OCI-LY1 (cell line): ENCODE measurements around the gene PXN.
"Not testable (repeated sequence)": the region's sequence is repeated elsewhere in the genome, so short reads cannot be mapped to it uniquely, and the experiment has no call there.

Experiments used
- H2AFZ ChIP-seq: fragments of 200-600 bp; sonication (generic), shearing (Covaris generic); 2 replicates; pipeline ENCODE4 v1.6.0; 2014; ENCODE audit warnings: antibody characterized with exemption, mild to moderate bottlenecking, low read length
- H3F3A ChIP-seq: fragments of 200-600 bp; sonication (generic), shearing (Covaris generic); 2 replicates; pipeline ENCODE4 v1.6.0; 2014; ENCODE audit warnings: mild to moderate bottlenecking, antibody characterized with exemption, low read length, moderate library complexity; ENCODE audit not compliant: insufficient read depth
- H3K27ac ChIP-seq: fragments of 200-600 bp; sonication (generic); 2 replicates; pipeline ENCODE4 v1.5.1; 2014; ENCODE audit warnings: low read length, mixed run types, mild to moderate bottlenecking, low read depth; ENCODE audit not compliant: poor library complexity, severe bottlenecking
- H3K27me3 ChIP-seq: fragments of 200-600 bp; sonication (generic); 2 replicates; pipeline ENCODE4 v1.6.0; 2014; ENCODE audit warnings: antibody characterized with exemption, mild to moderate bottlenecking, low read length, moderate library complexity; ENCODE audit not compliant: insufficient read depth
- H3K36me3 ChIP-seq: fragments of 200-600 bp; sonication (generic); 2 replicates; pipeline ENCODE4 v1.6.1; 2014; ENCODE audit warnings: mild to moderate bottlenecking, antibody characterized with exemption, low read length, moderate library complexity, mixed read lengths; ENCODE audit not compliant: insufficient read depth
- H3K4me1 ChIP-seq: fragments of 200-600 bp; sonication (generic); 2 replicates; pipeline ENCODE4 v1.5.1; 2014; ENCODE audit warnings: mild to moderate bottlenecking, low read length, moderate library complexity; ENCODE audit not compliant: insufficient read depth, severe bottlenecking
- H3K4me2 ChIP-seq: fragments of 200-600 bp; sonication (generic), shearing (Covaris generic); 2 replicates; pipeline ENCODE4 v1.6.1; 2014; ENCODE audit warnings: low read length
- H3K4me3 ChIP-seq: fragments of 200-600 bp; sonication (generic); 2 replicates; pipeline ENCODE4 v1.5.1; 2014; ENCODE audit warnings: low read length, low read depth, mild to moderate bottlenecking, mixed read lengths; ENCODE audit not compliant: poor library complexity, severe bottlenecking
- H3K79me2 ChIP-seq: fragments of 200-600 bp; shearing (Covaris generic); 2 replicates; pipeline ENCODE4 v1.6.1; 2016; ENCODE audit warnings: mixed run types, low read length, mixed read lengths; ENCODE audit not compliant: insufficient read depth
- H3K9ac ChIP-seq: fragments of 200-600 bp; sonication (generic), shearing (Covaris generic); 2 replicates; pipeline ENCODE4 v1.6.1; 2014; ENCODE audit warnings: mild to moderate bottlenecking, low read length, mixed read lengths
- H3K9me2 ChIP-seq: fragments of 200-600 bp; sonication (generic), shearing (Covaris generic); 2 replicates; pipeline ENCODE4 v1.6.1; 2014; ENCODE audit warnings: low read depth, mild to moderate bottlenecking, low read length, mixed read lengths
- H3K9me3 ChIP-seq: fragments of 200-600 bp; shearing (Covaris generic); 2 replicates; pipeline ENCODE4 v1.6.1; 2014; ENCODE audit warnings: low read length, mixed read lengths
- H4K20me1 ChIP-seq: fragments of 200-600 bp; sonication (generic), shearing (Covaris generic); 2 replicates; pipeline ENCODE4 v1.6.0; 2016; ENCODE audit warnings: mild to moderate bottlenecking, low read length; ENCODE audit not compliant: insufficient read depth
- EZH2 ChIP-seq: fragments of 200-600 bp; sonication (generic), shearing (Covaris generic); IDR thresholded peaks from 2 replicates; pipeline ENCODE4 v1.8.0; 2017; ENCODE audit warnings: borderline replicate concordance, mixed run types, mild to moderate bottlenecking, antibody characterized with exemption, low read length, moderate library complexity, mixed read lengths
- TF ChIP-seq, protein P1 (sequence below): fragments of 200-600 bp; sonication (generic), shearing (Covaris generic); IDR thresholded peaks from 2 replicates; pipeline ENCODE4 v1.5.1; 2017; ENCODE audit warnings: mild to moderate bottlenecking, antibody characterized with exemption, low read length, moderate library complexity, mixed read lengths

Gene PXN

DNA sequence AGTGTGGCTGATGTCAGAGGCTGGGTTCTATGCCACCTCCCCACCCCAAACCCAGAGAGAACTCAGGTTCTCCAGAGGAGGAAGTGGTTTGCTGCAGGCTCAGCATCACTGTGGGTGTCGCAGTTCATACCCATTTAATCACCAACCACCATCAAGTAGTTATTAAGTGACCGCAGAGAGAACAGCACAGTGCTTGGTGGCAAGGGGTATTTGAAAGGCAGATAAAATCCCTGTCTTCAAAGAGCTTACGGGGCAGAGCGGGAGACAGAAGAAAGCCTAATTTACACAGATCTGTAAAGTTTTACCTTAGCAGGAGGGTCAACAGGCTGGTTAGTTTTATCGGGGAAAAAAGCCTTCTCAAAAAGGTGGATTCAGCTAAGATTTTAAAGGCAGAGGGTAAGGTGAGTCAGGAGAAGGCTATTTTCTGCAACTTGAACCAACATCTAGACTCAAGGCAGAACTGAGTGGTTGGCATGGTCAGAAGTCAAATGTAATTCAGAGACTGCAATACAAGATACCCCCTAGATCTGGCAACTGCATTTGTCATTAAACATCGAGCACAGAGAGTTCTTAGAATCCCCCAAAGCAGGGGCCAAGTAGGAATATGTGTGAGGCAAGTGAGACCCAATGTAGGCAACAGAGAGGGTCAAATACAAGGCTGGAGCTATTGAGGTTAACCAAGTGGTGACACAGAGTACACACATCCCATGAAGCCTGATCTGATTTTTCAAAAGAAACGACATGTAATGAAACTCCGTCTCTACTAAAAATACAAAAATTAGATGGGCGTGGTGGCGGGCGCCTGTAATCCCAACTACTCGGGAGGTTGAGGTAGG, 13.2 kb downstream of the PXN start:
- Histone ChIP-seq H3K9ac (no peak overlapping the region), H3K4me1 (no peaks in the 10 kb centered on the region), H3K4me3 (no peak overlapping the region), H3K27me3 (no peaks in the 10 kb centered on the region), H3K27ac (no peak overlapping the region), H3K9me3 (no peaks in the 10 kb centered on the region), H3K9me2 (no peaks in the 10 kb centered on the region), H3F3A (no peaks in the 10 kb centered on the region), H3K36me3 (no peaks in the 10 kb centered on the region), H3K4me2 (no peak overlapping the region), H3K79me2 (no peaks in the 10 kb centered on the region), H2AFZ (no peak overlapping the region), H4K20me1 (no peaks in the 10 kb centered on the region)
- TF ChIP-seq EZH2: no peak
- TF ChIP-seq, protein P1, sequence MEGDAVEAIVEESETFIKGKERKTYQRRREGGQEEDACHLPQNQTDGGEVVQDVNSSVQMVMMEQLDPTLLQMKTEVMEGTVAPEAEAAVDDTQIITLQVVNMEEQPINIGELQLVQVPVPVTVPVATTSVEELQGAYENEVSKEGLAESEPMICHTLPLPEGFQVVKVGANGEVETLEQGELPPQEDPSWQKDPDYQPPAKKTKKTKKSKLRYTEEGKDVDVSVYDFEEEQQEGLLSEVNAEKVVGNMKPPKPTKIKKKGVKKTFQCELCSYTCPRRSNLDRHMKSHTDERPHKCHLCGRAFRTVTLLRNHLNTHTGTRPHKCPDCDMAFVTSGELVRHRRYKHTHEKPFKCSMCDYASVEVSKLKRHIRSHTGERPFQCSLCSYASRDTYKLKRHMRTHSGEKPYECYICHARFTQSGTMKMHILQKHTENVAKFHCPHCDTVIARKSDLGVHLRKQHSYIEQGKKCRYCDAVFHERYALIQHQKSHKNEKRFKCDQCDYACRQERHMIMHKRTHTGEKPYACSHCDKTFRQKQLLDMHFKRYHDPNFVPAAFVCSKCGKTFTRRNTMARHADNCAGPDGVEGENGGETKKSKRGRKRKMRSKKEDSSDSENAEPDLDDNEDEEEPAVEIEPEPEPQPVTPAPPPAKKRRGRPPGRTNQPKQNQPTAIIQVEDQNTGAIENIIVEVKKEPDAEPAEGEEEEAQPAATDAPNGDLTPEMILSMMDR: no peak

DNA sequence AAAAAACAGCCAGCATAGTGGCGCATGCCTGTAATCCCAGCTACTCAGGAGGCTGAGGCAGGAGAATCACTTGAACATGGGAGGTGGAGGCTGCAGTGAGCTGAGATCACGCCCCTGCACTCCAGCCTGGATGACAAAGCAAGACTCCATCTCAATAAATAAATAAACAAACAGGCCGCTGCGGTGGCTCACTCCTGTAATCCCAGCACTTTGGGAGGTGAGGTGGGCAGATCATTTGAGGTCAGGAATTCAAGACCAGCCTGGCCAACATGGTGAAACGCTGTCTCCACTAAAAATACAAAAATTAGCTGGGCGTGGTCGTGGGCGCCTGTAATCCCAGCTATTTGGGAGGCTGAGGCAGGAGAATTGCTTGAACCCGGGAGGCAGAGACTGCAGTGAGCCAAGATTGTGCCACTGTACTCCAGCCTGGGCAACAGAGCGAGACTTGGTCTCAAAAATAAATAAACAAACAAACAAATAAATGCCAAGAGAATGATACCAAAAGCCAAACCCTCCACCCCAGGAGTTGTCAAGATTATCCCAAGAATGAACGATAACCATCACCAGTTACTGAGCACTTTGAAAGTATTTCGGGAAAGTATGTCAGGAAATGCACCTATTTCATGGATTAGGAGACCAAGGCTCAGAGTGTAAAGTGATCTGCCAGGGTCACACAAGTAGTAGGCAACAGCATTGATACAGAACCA, 14.0 kb downstream of the PXN start:
- H4K20me1 ChIP-seq, H3K4me3 ChIP-seq, H3K9ac ChIP-seq, H3K27me3 ChIP-seq, H3K79me2 ChIP-seq, H3K4me1 ChIP-seq, H3K9me2 ChIP-seq, H2AFZ ChIP-seq, H3K27ac ChIP-seq, H3K9me3 ChIP-seq, H3F3A ChIP-seq, H3K4me2 ChIP-seq, H3K36me3 ChIP-seq: not testable (repeated sequence)

DNA sequence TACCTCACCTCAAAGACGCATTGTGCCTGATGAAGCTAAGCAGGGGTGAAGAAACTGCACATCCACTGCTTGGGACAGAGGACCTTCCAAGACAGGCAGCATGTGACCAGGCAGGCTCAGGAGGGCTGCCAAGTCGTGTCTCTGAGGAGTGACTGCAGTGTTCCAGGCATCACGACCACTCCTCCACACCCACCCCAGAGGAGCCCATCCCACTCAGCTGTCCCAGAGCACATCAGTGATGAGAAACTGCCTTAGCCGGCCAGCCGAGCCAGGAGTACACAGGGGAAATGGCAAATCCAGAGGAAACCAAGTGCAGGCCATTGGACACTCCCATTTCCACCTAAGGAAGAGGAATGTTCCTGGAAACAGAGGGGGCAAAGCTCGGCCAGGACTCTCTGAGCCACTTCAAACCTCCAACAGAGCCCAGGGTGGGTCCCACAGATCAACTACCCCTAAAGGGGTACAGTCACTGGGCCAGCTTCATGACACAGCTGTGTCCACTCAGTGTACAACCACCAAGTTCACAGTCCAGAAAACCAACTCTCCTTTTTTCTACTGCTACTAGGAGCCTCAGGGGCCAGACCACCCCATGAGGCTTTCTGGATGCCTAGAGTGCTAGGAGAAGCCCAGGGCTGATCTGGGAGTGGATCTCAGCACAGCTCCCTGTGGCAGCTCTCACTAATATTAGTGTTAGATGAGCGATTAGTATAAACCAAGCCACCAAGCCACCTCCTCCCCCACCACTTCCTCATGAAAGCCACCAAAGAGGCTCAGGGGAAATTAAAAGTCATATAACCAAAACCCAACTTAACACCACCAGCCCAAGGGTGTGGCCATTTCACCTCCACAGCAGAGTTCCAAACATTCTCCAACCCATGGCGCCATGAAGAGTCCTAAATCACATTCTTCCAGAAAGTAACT, 15.4 kb downstream of the PXN start:
- Histone ChIP-seq H3F3A (no peaks in the 10 kb centered on the region), H3K9ac (no peak overlapping the region), H4K20me1 (no peaks in the 10 kb centered on the region), H2AFZ (no peak overlapping the region), H3K4me3 (no peak overlapping the region), H3K27ac (no peak overlapping the region), H3K9me2 (no peaks in the 10 kb centered on the region), H3K4me1 (no peaks in the 10 kb centered on the region), H3K4me2 (no peak overlapping the region), H3K36me3 (no peaks in the 10 kb centered on the region), H3K79me2 (no peaks in the 10 kb centered on the region), H3K27me3 (no peaks in the 10 kb centered on the region), H3K9me3 (no peaks in the 10 kb centered on the region)
- TF ChIP-seq, protein P1: no peak
- no peak for TF ChIP-seq EZH2
